ENCODE data around the gene MFSD11.

- no peak for TF ChIP-seq GATA3 (IDR thresholded peaks at IDR 0.05; ENCODE audit: low read depth, low read length)
- TF ChIP-seq GATA2 (IDR thresholded peaks at IDR 0.05; ENCODE audit: low read depth, low read length), result no peak
These were observed 33.1 kb upstream of the MFSD11 start for GRCh38 chr17:76704805-76705204.
